PC-3 (cell line): ENCODE results near the gene UBE4B.

Experiments used
- CTCF ChIP-seq: fragments of 300-600 bp; sonication (generic); conservative IDR thresholded peaks from 2 replicates; pipeline ENCODE4 v1.5.1; 2017; ENCODE audit warnings: antibody characterized with exemption, low read depth, mild to moderate bottlenecking, low read length
- EZH2 ChIP-seq: fragments of 300-600 bp; sonication (generic); IDR thresholded peaks from one replicate; pipeline ENCODE4 v1.6.1; 2017; ENCODE audit warnings: antibody characterized with exemption, mild to moderate bottlenecking, low read length; ENCODE audit not compliant: unreplicated experiment

- TF ChIP-seq CTCF (no peak), EZH2 (no peak)
These were observed 25.6 kb upstream of the UBE4B start for GRCh38 chr1:10007169-10007568.
